Measurements from ENCODE around the gene NFATC3. TPM values are rescaled to one million over a fixed set of nuclear protein-coding genes. Genes with fewer than 3 reads are reported as not detected.
A peak's percentile ranks its signal among the peaks of the same experiment; 100 is the strongest.

Gene NFATC3
- total and polyA plus RNA-seq, 4 donors, result 13.5 to 69.6 (median 35.7) TPM

- no peak for TF ChIP-seq CTCF (IDR thresholded peaks at IDR 0.05; ENCODE audit: control extremely low read depth, extremely low read depth)
- Histone ChIP-seq H3K36me3 (ENCODE audit: control insufficient read depth in 4 of 4, insufficient read depth in 4 of 4, low read length in 4 of 4) (peaks cover 0 to 27% (median 9%) of the 10 kb centered on the region in 4 donors), H3K9me3 (ENCODE audit: control insufficient read depth in 4 of 4, insufficient read depth in 3 of 4, low read length in 3 of 4) (no peaks in the 10 kb centered on the region), H3K27me3 (ENCODE audit: control insufficient read depth in 3 of 3, insufficient read depth in 3 of 3, low read length in 2 of 3) (no peaks in the 10 kb centered on the region), H3K4me3 (no peak overlapping the region), H3K9ac (ENCODE audit: insufficient read depth in 1 of 2, low read length in 2 of 2) (no peak overlapping the region), H3K27ac (ENCODE audit: low read depth in 1 of 2, low read length in 1 of 2) (peak overlapping the region in 1 of 2 donors; percentile 43), H3K4me1 (ENCODE audit: control insufficient read depth in 5 of 5, insufficient read depth in 5 of 5, low read length in 5 of 5) (no peaks in the 10 kb centered on the region)
- DNase-seq (no peak), ATAC-seq (ENCODE audit: insufficient read depth, low FRiP score) (no peak)
- 45 to 47% methylated on average over 3 of the region's 3 CpGs for WGBS, 2 donors
Measured at GRCh38 chr16:68227183-68227793, 142.1 kb downstream of the NFATC3 start.

- Histone ChIP-seq H3K9me3 (ENCODE audit: control insufficient read depth in 4 of 4, insufficient read depth in 3 of 4, low read length in 3 of 4) (no peaks in the 10 kb centered on the region), H3K9ac (ENCODE audit: insufficient read depth in 1 of 2, low read length in 2 of 2) (no peak overlapping the region), H3K4me1 (ENCODE audit: control insufficient read depth in 5 of 5, insufficient read depth in 5 of 5, low read length in 5 of 5) (no peaks in the 10 kb centered on the region), H3K27me3 (ENCODE audit: control insufficient read depth in 3 of 3, insufficient read depth in 3 of 3, low read length in 2 of 3) (no peaks in the 10 kb centered on the region), H3K27ac (ENCODE audit: low read depth in 1 of 2, low read length in 1 of 2) (no peak overlapping the region), H3K4me3 (no peak overlapping the region), H3K36me3 (ENCODE audit: control insufficient read depth in 4 of 4, insufficient read depth in 4 of 4, low read length in 4 of 4) (peaks cover 0 to 25% (median 9%) of the 10 kb centered on the region in 4 donors)
- no peak for ATAC-seq (ENCODE audit: insufficient read depth, low FRiP score)
- no peak for DNase-seq
- WGBS, 2 donors, result 36 to 66% methylated on average over 2 of the region's 2 CpGs
- no peak for TF ChIP-seq CTCF (IDR thresholded peaks at IDR 0.05; ENCODE audit: control extremely low read depth, extremely low read depth)
Measured at GRCh38 chr16:68227850-68228553, 142.8 kb downstream of the NFATC3 start.

GRCh38 chr16:68228652-68229051 lies 143.5 kb downstream of the NFATC3 start:
- H3K4me1 ChIP-seq (ENCODE audit: control insufficient read depth in 5 of 5, insufficient read depth in 5 of 5, low read length in 5 of 5), result peaks cover 0 to 3% (median 2%) of the 10 kb centered on the region in 5 donors
- TF ChIP-seq CTCF (IDR thresholded peaks at IDR 0.05; ENCODE audit: control extremely low read depth, extremely low read depth), result no peak
- WGBS, 2 donors, result 83 to 90% methylated on average over 3 of the region's 3 CpGs
- H3K36me3 ChIP-seq (ENCODE audit: control insufficient read depth in 4 of 4, insufficient read depth in 4 of 4, low read length in 4 of 4), result peaks cover 0 to 27% (median 9%) of the 10 kb centered on the region in 4 donors
- H3K4me3 ChIP-seq, result no peak overlapping the region
- H3K27me3 ChIP-seq (ENCODE audit: control insufficient read depth in 3 of 3, insufficient read depth in 3 of 3, low read length in 2 of 3), result no peaks in the 10 kb centered on the region
- H3K9me3 ChIP-seq (ENCODE audit: control insufficient read depth in 4 of 4, insufficient read depth in 3 of 4, low read length in 3 of 4), result no peaks in the 10 kb centered on the region
- no peak overlapping the region for H3K9ac ChIP-seq (ENCODE audit: insufficient read depth in 1 of 2, low read length in 2 of 2)
- no peak overlapping the region for H3K27ac ChIP-seq (ENCODE audit: low read depth in 1 of 2, low read length in 1 of 2)
- DNase-seq (no peak), ATAC-seq (ENCODE audit: insufficient read depth, low FRiP score) (no peak)
